HG03066 (cell line): Measurements from ENCODE around the gene IGF1R.

ENCODE experiments used
- ATAC-seq: cut with Tn5 transposase; IDR thresholded peaks from one replicate; pipeline ENCODE4 v1.9.1; 2021; ENCODE audit warnings: low read depth; ENCODE audit not compliant: unreplicated experiment

IGF1R gene

GRCh38 chr15:98924401-98925049 is 276.2 kb downstream of the IGF1R start:
- ATAC-seq, result no peak

- ATAC-seq, result no peak
Observed at GRCh38 chr15:98926236-98926635, 277.9 kb downstream of the IGF1R start.

- ATAC-seq, result no peak
Observed at GRCh38 chr15:98927022-98927421, 278.7 kb downstream of the IGF1R start.

GRCh38 chr15:98927996-98928395 is 279.7 kb downstream of the IGF1R start:
- no peak for ATAC-seq

GRCh38 chr15:98930576-98930975 is 282.2 kb downstream of the IGF1R start:
- no peak for ATAC-seq

- ATAC-seq, result no peak
Observed at GRCh38 chr15:98931004-98931403, 282.7 kb downstream of the IGF1R start.

- no peak for ATAC-seq
Observed at GRCh38 chr15:98933406-98933805, 285.1 kb downstream of the IGF1R start.

- ATAC-seq, result no peak
Observed at GRCh38 chr15:98935736-98936135, 287.4 kb downstream of the IGF1R start.

GRCh38 chr15:98937413-98938104 is 289.2 kb downstream of the IGF1R start:
- peak; percentile 82 for ATAC-seq

GRCh38 chr15:98938105-98938417 is 289.7 kb downstream of the IGF1R start:
- peak; percentile 55 for ATAC-seq

GRCh38 chr15:98938799-98939198 is 290.5 kb downstream of the IGF1R start:
- no peak for ATAC-seq

GRCh38 chr15:98939311-98940080 is 291.2 kb downstream of the IGF1R start:
- ATAC-seq, result no peak

GRCh38 chr15:98941595-98942255 is 293.4 kb downstream of the IGF1R start:
- no peak for ATAC-seq

GRCh38 chr15:98942431-98942830 is 294.1 kb downstream of the IGF1R start:
- ATAC-seq, result no peak

GRCh38 chr15:98943051-98943508 is 294.7 kb downstream of the IGF1R start:
- no peak for ATAC-seq

GRCh38 chr15:98943601-98944151 is 295.3 kb downstream of the IGF1R start:
- ATAC-seq, result no peak

GRCh38 chr15:98946301-98947255 is 298.2 kb downstream of the IGF1R start:
- ATAC-seq, result no peak

GRCh38 chr15:98948456-98948855 is 300.1 kb downstream of the IGF1R start:
- ATAC-seq, result no peak

GRCh38 chr15:98948941-98949340 is 300.6 kb downstream of the IGF1R start:
- ATAC-seq, result no peak

GRCh38 chr15:98949624-98950023 is 301.3 kb downstream of the IGF1R start:
- ATAC-seq, result no peak
